Raji (cell line): ENCODE measurements around the gene EPHB1.

Experiments
- POLR2A ChIP-seq: IDR thresholded peaks from 2 replicates; pipeline ENCODE4 v1.6.1; 2011; ENCODE audit warnings: low read depth, low read length, control low read depth; ENCODE audit not compliant: insufficient read depth

Gene EPHB1

DNA sequence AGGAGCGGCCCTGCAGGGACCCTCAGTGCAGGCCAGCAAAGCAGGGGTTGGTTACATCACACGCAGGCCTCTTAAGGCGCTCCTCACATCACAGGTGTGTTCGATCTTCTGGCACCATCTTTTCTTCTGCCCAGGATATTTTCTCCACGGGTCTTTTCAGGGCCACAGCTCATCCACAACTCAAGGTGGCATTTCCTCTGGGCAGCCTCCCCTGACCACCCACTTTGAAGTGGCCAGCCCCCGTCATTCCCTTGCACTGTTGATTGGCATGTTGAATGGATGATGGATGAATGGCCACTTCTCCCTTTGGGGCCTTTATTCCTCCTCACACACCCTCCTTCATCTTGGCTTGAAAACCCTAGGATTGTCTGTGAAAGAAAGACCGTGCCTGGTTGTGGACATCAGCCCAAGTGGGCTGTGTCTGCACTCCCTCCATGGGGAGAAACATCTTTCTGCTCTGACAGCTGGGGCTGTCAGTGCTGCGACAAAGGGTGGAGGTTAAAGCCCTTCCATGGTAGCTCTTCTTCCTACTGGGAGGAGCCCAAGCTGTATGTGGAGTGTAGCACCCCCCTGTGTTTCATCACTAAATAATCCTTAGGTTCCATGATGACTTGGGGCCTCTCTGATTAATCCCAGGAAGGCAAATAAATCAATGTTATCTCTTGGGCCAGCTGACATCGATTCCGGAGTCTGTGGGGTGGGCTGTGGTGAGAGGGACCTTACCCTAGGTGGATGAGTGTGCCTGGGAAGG, 102.5 kb downstream of the EPHB1 start:
- no peak for TF ChIP-seq POLR2A

DNA sequence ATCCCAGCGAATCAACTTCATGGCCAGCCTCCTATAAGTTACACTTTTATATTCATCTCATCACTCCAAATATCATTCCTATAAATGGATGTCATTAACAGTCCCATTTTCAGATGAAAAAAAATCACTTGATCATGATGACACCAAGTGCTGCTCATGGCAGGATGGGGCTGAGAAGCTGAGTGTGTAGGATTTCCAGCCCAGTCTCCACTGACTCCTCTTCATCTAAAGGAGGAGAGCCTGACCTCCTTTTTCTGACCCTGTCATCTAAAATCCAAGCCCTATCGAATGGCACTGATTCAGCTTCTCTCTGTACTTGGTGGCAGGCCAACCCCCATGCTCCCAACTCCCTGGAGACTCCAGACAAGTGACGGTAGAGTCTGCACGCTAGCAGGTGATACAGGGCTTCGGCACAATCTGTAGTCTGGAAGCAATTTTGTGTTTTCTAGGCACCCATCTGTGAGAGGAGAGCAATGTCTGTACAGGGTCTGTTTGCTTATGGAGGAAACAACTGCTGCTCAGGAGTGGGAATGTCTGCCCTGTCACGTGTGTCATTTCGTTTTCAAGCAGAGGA, 103.2 kb downstream of the EPHB1 start:
- no peak for TF ChIP-seq POLR2A

DNA sequence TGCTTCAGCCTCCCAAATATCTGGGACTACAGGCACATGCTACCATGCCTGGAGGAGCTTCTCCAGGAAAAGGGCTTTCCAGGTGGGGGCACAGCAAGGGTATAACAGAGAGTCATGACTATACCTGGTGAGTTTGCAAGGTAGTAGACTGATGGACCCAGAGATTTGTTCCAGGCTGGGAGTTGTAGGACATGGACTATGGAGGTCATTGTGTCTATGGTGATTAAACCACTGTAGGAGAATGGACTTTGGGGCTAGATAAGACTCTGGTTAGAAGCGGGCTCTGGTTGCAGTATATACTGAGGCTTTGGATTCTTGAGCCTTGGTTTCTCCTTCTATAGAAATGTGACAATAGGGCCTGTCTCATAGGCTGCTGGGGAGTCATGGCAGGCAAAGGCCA, 104.7 kb downstream of the EPHB1 start:
- TF ChIP-seq POLR2A = no peak

DNA sequence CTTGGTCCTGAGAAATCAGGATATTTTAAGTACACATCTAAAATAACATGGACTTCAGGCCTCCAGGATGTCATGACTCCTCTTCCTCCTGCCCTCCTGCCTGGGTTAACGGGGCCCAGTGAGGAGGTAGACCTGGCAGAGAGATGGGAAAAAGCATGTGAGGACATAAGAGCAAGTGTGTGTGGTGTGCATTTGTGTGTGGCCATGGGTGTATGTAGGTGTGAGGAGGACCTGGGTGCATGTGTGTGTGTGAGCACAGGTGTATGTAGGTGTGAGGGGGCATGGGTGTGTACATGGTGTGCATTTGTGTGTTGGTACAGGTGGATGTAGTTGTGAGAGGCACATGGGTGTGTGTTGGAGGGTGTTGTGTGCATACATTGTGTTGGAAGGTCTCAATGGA, 105.4 kb downstream of the EPHB1 start:
- no peak for TF ChIP-seq POLR2A

DNA sequence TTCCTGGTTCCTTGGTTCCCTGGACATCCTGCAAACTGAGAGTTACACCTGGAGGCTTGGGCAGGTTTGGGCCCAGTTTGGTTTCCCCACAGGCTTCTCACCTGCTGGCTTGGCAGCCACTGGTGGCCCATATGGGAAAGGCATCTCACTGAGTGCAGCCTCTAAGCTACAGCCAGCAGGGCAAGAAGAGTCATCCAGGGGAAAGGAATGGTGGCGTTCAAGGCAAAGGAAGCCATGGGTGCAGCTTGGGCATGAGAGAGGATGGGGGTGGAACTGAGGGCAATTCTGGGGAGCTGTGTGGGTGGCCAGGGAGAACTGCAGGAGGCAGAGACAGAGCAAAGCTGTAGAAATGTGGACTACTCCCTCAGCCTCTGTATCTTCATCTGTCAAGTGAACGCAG, 106.4 kb downstream of the EPHB1 start:
- no peak for TF ChIP-seq POLR2A

DNA sequence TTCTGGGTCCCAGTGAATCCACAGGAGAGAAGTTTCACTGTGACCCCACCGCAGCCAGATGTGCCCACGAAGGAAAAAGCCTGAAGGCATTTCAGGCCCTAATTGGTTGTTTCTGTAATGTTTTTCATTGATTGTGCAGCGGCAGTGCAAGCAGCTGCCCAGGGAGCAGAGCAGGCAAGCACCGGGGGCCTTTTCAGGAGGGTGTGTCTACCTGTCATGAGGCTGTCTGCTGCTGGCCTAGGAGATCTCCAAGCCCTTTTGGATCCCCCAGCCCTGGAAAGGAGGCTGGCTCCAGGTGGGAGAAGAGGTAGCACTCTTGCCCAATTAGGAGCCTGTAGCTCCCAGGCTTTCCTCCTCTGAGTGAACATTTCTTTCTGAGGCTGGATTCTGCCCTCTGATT, 108.8 kb downstream of the EPHB1 start:
- TF ChIP-seq POLR2A = no peak

DNA sequence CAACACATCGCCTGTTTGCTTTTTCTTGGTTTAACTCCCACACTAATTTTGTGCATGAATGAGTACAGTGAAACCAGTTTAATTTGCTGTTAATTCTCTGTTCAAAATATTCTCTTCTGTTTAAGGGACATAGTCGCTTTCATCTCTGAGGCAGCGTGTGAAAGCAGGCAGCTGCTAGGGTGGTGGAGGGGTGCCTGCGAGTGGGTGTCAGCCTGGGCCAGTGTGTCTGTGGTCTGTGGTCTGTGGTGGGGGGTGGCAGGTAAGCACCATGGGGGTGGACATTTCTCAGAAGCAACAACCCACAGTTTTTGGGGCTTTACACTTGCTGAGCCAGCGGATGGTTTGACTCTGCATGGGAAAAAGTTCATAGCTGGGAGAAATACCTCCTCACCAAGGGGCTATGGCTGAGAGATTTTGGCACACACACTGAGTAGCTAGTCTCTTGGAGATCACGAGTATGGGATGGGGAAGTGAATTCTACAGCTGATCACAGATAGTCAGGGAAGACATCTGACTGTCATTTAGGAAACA, 109.2 kb downstream of the EPHB1 start:
- TF ChIP-seq POLR2A = no peak

DNA sequence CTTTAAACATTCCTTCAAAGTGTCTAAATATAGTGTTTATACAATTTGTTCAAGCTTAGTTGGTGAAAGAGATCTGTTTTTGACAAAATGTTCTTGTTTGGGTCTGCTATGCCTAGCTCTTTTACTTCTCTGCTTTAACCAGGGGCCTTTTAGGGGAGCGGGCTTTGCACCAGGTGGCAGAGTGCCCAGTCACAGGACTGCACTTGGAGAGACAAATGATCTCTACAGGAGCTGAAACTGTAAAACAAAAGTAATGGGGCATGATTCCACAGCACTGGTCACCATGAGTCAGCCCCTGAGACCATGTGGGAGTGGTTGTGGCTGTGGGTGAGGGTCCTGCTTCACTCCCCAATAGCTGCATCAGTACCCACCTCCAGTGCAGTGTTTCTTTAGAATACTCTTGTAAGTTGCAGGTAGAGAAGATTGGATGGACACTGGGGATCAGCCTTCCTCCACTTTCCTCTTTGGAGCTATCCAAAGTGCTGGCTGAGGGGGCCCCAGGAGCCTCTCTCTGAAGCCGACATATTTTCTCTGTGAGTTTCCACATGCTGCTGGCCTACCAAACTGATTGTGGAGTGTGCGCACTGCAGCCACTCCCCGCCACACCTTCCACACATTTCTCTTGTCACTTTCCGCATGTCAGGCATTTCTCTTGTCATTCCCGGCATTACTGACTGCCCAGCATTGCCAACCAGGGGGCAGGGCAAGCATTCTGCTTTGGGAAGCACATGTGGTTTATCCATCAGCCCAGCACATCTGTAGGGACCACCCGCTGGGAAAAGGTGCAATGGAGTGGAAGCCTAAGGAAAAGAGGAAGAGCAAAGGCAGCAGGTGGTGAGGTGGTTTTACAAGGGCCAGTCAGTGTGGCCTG, 110.0 kb downstream of the EPHB1 start:
- TF ChIP-seq POLR2A = no peak

DNA sequence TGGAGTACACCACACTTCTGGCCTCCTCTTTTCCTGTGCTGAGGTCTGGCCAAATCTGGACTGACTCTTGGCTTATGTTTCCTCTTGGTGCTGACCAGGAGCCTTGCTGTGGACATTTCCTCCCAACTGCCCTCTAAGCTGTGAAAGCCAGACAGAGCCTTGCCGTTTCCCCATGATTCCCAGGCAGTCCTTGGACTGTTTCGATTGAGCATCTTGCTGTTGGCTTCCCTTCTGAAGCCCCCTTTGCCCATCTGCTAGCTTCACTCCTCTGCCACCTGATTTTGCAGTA, 110.5 kb downstream of the EPHB1 start:
- no peak for TF ChIP-seq POLR2A

DNA sequence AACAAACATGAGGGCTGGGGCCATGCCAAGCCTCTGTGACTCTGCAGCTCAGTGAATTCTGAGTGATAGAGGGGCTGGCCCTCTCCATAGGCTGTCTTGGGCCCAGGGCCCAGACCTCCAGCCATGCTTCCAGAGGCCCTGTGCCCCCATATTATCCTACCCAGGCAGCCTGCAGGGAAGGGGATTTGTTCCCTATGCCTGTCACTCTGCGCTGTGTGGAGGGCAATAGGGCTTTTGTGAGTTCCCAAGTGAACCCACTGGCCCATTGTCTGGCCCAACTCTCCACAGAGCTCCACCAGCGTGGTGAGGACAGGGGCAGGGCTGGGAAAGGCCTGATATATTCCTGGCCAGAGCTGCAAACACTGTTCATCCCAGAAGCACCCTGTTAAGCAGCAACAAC, 113.2 kb downstream of the EPHB1 start:
- no peak for TF ChIP-seq POLR2A

DNA sequence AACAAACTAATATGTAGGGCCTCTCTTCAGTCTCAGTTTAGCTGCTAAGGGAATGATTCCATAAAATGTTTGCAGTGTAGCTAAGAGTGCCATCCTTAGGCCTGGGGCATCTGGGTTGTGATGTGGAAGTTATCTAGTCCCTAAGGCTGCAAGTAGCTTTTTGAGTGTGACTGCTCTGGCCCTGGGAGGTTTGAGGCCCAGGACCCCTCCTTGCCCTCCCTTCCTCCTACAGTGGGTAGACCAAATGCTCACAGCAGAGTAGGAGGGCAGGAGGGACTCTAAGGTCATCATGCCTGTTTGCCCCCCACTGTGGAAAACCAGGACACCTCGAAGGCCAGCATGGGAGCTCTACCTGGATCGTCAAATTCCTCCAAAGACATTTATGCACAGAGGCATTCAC, 115.0 kb downstream of the EPHB1 start:
- TF ChIP-seq POLR2A = no peak

DNA sequence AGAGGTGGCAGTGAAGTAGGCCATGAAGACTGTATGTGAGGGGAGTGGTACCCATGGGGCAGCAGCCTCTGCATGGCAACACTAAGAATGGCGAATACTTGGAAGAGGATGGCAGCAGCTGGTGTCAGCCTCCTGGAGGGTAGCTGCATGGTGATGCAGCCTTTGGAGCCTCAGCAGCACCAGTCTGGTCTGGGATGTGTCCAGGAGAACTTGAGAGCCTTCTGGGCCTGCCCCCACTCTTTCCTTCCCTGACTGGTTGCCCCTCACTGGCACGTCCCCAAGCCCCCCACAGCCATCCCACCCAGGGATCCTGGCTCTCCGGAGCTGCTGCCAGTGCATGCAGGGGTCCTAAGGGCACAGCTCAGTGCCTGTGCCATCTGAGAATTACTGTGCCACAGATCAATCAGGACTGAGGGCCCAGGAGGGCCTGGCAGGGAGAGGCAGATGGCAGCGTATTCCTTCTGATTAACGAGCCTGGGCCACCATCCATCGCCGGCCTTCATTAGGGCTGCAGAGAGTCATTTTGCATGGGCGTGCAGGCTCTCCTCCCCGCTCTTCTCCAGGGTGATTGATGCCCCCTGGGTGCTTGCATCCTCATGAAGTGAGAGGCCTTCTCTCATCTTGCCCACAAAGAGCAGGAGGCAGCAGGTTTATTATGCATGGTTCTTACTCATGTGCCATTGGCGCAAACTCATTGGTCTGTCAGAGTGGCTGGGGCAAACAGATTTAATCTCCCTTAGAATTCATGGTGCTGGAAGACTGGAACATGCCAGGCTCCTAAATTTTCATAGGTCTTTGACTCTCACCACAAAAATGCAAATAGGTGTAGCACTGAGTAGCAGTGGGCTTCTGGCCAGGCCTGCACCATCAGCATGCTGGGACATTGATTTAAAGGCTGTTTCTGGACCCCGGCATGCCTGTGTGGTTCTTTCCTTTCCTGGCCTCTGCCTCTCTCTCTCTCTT, 116.8 kb downstream of the EPHB1 start:
- no peak for TF ChIP-seq POLR2A

DNA sequence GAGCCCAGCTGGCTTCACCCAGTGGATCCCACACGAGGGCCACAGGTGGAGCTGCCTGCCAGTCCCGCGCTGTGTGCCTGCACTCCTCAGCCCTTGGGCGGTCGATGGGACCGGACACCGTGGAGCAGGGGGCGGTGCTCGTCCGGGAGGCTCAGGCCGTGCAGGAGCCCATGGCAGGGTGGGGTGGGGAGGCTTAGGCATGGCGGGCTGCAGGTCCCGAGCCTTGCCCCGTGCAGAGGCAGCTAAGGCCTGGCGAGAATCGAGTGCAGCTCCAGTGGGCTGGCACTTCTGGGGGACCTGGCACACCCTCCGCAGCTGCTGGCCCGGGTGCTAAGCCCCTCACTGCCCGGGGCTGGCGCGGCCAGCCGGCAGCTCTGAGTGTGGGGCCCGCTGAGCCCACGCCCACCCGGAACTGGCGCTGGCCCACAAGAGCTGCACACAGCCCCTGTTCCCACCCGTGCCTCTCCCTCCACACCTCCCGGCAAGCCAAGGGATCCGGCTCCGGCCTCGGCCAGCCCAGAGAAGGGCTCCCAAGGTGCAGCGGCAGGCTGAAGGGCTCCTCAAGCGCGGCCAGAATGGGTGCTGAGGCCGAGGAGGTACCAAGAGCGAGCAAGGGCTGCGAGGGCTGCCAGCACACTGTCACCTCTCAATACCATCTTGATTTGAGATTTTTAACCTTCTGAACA, 121.4 kb downstream of the EPHB1 start:
- no peak for TF ChIP-seq POLR2A

DNA sequence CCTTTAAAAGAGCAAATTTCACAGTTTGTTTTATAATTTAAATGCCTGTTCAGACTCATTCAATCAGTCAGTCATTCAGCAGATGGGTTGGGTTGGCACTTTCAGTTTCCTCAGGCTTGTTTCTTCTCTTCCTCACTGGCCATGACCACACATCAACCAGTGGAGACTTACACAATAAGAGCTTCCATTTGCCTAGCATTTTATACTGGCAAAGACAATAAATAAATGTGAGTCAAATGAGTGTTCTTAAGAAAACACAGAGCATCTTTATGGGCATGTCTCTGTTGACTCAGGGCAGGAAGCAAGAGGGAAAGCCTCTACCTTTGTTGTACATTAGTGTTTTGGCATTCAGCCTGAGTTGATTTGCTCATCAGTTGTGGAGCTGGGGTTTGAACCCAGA, 122.6 kb downstream of the EPHB1 start:
- TF ChIP-seq POLR2A = no peak
